SW480 (cell line): ENCODE data around the gene ITPK1.
"Not testable (repeated sequence)": the region's sequence is repeated elsewhere in the genome, so short reads cannot be mapped to it uniquely, and the experiment has no call there.

Experiments used
- DNase-seq: peaks from one replicate; pipeline ENCODE4 v3.0.0-alpha.2; 2016; ENCODE audit warnings: low spot score

ITPK1 gene

DNA sequence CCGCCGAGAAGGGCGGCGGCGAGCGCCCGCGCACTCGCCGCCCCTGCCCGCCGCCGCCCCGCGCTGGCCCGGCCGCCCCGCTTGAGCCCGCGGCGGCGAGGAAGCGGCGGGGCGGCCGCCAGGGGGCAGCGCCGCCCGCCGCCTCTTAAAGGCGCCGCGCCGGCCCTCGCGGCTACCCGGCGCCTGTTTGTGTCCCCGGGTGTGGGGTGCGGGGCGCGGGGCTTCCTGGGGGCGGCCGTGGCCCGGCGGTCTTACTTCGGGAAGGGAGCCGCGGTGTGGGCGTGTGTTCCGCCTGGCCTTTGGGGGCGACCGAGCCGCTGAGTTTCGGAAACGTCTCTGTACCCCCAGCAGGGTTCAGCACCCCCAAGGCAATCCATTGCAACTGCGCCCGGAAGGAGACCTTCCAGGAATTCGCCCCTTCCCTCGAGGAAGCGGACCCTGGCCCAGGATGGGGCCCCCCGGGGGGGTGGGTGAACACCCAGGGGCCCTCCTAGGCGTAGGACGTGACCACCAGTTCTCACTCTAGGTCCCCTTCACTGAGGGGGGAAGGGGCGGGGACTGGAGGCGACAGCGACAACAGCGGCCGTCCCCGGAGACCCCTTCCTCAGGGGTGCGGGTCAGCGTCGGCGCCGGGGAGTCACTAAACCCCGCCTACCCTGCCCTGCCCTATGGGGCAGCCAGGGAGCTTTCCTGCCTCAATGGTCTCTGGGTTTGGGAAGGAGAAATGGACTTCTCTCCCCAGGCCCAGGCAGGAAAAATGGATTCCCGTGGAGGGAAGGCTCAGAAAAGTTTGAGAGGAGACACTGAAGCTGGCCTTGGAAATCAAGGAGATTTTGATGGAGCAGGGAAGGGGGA, at the start of gene ITPK1:
ITPK1 (minus strand) TSS at position 105 of the 855 bp plus-strand sequence. CDS start 762 bp downstream, outside the sequence.
- DNase-seq, result peak; percentile 57

DNA sequence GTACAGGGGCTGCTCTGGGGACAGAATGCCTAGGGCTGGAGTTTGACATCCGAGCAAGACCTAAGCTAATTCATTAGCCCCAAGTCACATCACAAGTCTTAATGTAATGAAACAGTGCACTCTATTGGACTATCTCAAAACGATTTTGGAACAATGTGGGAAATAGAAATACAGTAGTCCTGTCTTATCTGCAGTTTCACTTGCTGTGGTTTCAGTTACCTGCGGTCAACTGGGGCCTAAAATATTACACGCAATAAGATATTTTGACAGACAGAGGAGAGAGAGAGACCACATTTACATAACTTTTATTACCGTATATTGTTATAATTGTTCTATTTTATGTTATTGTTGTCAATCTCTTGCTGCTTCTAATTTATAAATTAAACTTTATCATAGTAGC, 47.8 kb upstream of the ITPK1 start:
- DNase-seq, result no peak

DNA sequence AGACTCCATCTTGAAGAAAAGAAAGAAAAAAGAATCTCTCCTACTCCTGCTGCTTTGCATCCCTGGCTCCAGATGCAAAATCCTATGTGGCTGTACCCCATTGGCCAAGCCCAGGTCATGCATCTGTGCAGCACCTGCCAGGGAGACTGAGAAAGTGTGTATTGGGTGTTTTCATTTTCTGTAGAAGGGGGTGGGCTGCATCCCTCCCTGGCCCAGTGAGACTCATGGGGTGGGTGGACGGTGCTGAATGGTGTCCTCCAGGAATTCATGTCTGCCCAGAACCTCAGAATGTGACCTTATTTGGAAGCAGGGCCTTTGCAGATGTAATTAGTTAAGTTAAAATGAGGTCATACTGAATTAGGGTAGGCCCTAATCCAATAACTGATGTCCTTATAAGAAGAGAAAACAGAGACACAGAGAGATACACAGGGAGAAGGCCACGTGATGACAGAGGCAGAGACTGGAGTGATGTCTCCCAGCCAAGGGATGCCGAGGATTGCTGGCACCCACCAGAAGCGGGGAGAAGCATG, 45.8 kb upstream of the ITPK1 start:
- DNase-seq, result no peak

DNA sequence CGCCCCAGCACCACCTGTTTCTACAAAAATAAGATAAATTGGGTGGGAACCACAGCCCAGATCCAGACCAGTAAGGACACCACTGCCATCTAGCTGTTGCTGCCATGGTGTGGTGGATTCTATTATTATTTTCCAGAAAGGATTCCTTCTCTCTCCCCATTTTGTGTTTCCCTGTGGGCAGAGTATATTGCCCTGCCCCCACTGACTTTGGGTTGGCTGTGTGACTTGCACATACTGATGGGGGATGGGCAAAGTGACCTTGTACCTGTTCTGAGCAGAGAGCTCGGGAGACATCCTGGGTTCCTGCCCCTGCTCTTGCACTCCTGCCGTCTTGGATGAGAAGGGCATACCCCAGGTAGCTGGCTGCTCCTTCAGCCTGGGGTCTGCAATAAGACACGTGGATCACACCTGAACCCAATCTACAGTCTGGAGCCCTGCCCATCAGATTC, 44.7 kb upstream of the ITPK1 start:
- DNase-seq, result no peak

DNA sequence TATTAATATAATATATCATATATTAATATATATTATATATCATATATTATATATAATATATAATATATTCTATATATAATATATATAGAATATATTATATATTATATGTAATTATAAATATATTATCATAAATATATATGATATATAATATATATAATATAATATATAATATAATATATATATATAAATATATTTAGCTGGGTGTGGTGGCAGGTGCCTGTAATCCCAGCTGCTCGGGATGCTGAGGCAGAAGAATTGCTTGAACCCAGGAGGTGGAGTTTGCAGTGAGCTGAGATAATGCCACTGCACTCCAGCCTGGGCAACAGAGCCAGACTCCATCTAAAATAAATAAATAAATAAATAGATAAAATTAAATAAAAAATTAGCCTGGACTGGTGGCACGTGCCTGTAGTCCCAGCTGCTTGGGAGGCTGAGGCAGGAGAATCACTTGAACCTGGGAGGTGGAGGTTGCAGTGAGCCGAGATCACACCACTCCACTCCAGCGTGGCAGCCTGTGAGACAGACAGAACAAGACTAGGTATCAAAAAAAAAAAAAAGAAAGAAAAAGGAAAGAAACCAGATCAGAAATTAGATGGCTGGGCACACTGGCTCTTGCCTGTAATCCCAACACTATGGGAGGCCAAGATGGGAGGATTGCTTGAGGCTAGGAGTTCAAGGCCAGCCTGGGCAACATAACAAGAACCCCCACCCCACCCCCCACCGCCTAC, 44.1 kb upstream of the ITPK1 start:
- DNase-seq, result not testable (repeated sequence)

DNA sequence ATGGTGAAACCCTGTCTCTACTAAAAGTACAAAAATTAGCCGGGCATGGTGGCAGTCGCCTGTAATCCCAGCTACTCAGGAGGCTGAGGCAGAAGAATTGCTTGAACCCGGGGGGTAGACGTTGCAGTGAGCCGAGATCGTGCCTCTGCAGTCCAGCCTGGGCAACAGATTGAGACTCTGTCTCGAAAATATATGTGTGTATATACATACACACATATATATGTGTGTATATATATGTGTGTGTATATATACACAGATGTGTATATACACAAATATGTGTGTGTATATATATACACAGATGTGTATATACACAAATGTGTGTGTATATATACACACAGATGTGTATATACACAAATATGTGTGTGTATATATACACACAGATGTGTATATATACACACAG, 42.6 kb upstream of the ITPK1 start:
- DNase-seq, result not testable (repeated sequence)

DNA sequence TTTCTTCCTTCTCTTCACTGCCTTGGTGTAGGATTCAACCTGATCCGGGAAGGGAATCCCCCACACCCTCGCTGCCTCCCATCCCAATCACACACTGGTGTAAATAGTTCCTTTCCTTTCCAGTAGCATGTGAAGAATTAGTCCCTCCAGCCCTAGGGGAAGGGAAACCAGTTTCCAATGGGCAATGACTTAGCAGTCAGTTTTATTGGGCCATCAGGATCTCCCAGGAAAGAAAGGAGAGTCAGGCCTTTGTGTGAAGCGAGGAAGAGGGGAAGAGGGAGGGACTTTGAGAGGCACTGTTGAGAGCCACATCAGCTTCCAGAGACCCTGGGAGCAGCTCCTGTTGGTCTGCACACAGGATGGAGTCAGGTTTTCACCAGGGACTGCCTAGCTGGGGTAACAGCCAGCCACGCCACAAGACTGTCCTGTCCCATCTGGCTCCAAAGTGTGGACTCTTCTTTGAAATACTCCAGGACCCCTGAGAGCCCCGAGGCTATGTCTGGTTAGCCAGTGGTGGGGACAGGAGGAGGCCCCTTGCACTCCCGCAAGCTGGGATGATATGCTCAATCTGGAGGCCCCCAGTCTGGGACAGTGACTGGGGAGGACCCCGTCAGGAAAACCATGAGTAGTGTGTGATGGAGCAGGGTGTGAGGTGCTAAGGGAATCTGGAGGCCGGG, 41.1 kb upstream of the ITPK1 start:
- DNase-seq, result no peak

DNA sequence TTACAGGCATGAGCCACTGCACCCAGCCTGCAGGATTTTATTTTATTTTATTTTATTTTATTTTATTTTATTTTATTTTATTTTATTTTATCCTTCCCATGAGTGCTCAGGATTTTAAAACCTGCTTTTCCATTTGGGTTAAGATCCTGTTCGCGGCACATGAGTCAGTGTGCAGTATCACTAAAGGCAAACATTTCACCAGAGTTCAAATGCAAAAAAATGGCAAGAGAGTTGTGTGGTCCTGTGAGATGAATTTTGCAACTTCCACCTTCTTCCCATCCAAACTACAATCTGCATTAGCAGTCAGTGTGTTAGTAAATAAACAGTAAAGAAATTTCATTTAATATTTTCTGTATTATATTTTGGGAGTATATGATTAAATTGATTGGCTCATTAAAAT, 39.9 kb upstream of the ITPK1 start:
- DNase-seq, result no peak

DNA sequence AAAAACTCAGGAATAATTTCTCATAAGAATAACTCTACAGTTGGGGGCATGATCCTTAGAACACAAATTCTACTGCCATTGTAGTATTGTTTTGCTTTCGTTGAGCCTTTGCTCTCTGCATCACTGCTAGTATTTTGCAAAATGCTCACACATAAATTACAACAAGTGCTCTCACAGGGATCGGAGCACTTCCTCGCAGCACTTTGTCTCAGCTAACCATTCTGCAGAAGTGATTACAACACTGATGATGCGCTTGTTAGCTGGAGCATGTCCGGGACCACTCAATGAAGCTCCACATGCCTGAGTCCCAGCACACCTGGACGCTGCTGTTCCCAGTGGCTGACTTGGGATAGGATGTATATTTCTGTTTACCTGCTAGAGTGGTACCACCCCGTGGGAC, 37.4 kb upstream of the ITPK1 start:
- DNase-seq, result no peak

DNA sequence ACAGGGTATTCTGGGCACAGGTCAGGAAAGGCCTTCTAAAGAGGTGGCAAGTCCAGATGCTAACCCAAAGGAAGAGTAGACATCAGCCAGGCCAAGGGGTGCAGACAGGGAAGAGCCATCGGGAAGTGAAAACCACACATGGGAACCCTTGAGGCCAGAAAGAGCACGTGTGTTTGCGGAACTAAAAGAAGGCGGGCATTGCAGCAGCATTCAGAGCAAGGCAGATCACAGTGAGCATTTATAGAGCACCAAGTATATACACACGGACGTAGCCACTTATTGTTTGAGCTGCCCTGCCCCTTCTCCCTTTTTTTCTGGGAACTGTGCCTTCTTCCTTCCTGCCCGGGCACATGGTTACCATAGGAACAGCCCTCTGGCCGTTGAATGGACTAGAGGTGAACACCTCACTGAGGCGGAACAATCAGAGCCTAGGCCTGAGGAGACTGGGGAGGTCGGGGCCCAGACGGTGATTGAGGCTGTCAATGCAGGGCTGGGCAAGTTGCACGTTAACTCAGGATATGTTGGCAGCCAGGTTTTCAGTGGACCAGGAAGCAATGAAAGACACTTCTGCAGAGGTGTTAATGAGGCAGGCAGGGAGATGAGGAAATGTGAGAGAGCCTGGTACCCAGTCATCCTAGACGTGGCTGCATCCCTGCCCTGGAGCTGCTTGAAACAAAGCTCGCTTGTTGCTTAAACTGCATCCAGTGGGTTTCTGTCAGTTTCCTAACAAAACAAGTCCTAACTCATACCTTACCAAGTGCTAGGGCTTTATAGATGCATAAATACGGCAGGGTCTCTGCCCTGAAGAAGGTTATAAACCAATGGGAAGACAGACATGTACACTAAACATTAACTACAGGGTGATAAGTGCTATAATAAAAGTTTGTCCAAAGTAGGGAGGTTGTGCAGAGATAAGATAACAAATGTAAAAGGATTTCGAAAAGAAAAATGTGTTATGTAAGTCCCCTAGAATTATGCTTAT, 34.8 kb upstream of the ITPK1 start:
- no peak for DNase-seq

DNA sequence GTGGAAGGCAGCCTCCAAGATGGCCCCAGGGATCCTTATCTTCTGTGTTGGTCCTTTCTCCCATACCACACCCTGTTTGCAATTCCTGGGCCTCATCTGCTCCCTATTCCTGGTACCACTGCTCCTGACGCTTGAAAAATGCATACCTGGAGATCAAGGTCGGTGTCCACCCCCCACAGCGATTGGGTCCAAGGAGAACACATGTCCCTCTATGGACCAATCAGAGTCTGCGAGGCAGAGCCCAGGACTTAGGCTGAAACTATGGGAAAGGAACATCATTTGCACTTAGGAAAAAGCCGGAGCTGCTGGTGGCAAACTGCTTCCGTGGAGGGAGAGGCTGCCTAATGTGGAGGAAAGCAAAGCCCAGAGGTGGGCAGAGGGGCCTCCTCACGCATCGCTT, 33.3 kb upstream of the ITPK1 start:
- DNase-seq, result no peak

DNA sequence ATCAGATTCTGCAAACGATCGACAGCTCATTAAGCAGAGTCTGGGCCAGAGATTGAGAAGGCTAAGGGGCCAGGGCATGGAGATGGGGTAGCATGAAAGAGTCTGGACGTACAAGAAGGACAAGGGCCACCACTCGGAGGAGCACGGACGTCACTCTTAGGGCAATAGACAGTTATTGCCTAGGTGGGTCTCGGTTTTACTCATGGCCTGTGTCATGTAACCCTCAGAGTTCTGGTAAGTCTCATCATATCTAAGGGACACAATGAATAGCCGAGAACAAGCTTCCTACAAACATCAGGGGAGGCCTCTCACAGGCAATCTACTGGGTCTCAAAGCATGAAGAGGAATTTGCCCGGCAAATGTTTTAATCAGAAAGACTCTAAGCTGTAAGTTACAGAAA, 30.4 kb upstream of the ITPK1 start:
- no peak for DNase-seq

DNA sequence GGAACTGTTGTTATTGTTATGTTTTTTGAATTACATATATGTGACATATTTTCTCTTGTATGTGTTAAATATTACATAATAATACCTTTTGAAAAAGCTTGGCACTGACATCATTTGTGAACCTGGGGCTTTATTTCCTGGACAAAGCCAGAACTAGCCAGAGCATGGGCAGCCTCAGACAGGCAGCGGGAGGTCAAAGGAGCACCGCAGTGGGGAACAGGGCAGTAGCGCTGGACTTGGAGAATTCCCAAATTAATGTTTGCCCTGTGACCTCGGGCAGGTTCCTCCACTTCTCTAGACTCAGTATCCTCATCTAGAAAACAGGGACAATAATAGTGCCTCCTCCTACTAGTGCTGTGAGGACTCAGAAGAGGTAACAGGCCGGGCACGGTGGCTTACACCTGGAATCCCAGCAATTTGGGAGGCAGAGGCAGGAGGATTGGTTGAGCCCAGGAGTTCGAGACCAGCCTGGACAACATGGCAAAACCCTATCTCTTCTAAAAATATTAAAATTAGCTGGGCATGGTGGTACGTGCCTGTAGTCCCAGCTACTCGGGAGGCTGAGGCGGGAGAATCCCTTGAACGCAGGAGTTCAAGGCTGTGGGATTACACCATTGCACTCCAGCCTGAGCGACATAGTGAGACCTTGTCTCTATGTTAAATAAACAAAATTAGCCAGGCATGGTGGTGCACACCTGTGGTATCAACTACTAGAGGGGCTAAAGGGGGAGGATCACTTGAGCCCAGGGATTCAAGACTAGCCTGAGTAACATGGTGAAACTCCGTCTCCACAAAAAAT, 27.3 kb upstream of the ITPK1 start:
- no peak for DNase-seq

DNA sequence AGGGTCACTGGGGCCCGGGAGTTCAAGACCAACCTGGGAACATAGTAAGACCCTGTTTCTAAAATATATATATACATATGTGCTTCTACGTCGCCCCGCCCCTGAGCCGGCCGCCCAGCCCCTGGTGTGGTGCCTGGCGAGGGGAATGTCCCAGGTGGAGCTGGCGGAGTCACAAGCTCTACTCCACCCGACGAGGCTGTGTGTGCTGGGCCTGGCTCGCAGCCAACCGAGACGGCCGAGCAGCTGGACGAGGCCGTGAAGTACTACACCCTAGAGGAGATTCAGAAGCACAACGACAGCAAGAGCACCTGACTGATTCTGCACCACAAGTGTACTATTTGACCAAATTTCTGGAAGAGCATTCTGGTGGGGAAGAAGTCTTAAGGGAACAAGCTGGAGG, 22.1 kb upstream of the ITPK1 start:
- peak; percentile 49 for DNase-seq

DNA sequence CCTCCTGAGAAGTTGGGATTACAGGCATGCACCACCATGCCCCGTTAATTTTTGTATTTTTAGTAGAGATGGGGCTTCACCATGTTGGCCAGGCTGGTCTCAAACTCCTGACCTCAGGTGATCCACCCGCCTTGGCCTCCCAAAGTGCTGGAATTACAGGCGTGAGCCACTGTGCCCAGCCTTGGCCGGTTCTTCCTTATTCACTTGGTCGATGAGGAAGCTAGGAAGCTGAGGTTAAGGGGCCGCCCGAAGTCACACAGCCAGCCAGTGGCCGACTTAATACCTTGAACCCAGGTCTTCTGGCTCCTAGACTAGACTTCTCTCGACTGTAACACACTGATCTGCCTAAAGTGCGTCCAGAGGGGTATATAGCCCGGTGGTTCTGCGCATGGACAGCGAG, 20.8 kb upstream of the ITPK1 start:
- not testable (repeated sequence) for DNase-seq

DNA sequence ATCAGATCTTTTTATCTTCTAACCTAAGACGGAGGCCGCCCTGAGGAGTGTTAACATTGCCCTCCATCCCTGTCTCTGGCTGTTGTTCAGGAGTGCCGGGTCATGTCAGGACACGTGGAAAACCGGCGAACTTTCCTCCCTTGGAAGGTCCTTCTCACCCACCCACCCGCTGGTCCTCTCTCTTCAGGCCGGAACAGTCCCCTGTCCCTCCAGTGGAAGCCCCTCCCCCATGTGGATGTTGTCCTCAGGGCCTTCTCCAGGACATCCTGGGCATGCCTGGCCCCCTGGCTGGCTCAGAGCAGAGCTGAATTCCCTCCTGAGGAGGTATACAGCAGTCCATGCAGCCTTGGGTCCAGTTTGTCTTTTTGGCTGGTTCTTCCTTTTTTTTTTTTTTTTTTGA, 20.3 kb upstream of the ITPK1 start:
- no peak for DNase-seq

DNA sequence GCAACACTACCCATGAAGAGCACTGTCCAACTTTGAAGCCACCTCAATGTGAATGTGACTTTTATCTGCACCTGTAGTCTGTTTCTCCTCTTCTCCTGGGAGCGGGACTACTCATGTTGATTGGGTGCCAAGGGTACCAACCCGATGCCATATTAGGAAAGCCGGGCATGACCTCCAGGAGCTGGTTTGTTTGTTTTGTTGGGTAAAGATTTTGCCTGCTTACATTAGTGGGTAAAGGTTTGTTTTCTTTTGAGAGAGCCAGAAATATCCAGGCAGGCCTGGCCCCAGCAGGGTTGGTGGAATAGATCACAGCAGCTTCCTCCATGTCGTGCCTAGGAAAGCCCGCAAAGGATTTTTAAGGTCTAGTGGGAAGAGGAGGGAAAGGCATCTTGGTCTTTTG, 19.7 kb upstream of the ITPK1 start:
- DNase-seq, result no peak

DNA sequence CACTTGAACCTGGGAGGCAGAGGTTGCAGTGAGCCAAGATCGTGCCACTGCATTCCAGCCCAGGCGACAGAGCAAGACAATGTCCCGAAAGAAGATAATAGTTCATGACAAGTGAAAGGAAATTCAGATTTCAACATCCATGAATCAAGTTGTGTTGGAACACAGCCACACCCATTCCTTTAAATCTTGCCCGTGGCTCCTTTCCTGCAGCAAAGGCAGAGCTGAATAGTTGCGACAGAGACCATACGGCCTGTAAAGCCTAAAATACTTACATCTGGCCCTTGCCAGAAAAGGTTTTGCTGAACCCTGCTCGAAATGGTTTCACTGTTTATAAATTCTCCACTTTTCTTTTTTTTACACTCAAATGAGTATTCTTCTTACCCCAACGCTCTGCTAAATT, 17.7 kb upstream of the ITPK1 start:
- DNase-seq, result no peak

DNA sequence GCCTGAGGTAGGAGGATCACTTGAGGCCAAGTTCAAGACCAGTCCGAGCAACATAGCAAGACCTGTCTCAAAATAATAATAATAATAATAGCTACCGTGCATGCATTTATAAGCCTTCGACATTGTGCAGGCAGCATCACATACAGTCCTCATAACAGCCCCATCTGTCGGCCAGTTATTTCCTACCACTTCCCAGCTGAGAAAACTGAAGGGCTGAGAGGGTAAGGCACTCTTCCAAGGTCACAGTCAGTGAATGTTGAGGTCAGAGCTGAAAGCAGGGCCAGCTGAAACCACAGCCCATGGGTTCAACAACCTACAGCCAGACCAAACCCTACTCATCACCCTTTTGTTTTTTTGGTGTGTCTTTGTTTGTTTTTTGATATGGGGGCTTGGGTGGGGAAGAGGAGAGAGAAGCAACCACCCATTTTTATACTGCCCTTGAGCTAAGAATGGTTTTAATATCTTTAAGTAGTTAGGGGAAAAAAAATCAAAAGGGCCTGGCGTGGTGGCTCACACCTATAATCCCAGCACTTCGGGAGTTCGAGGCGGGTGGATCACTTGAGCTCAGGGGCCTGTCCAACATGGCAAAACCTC, 16.8 kb upstream of the ITPK1 start:
- DNase-seq, result peak; percentile 52

DNA sequence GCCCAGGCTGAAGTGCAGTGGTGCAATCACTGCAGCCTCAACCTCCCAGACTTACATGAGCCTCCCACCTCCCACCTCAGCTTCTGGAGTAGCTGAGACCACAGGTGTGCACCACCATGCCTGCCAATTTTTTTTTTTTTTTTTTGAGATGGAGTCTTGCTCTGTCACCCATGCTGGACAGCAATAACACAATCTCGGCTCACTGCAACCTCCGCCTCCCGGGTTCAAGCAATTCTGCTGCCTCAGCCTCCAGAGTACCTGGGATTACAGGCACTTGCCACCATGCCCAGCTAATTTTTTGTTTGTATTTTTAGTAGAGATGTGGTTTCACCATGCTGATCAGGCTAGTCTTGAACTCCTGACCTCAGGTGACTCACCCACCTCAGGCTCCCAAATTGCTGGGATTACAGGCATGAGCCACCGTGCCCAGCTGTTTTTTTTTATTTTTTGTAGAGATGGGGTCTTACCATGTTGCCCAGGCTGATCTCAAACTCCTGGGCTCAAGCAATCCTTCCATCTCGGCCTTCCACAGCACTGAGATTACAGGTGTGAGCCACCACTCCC, 15.6 kb upstream of the ITPK1 start:
- not testable (repeated sequence) for DNase-seq
